ENCODE measurements around the gene CSMD2.

GRCh38 chr1:33668695-33669094 lies 496.3 kb downstream of the CSMD2 start:
- no peak for TF ChIP-seq POLR2A (IDR thresholded peaks at IDR 0.05; ENCODE audit: low read depth, low read length)
- no peak for TF ChIP-seq TAF1 (IDR thresholded peaks at IDR 0.05; ENCODE audit: borderline replicate concordance, low read depth, low read length)
- TF ChIP-seq POLR2AphosphoS5 (IDR thresholded peaks at IDR 0.05; ENCODE audit: low read depth, low read length) = no peak

Measured in GM12892 (cell line).